Right hindlimb (tissue), 1 donor: Measurements from ENCODE around the gene SQSTM1.
"Not testable (repeated sequence)": the region's sequence is repeated elsewhere in the genome, so short reads cannot be mapped to it uniquely, and the experiment has no call there.

Experiments
- DNase-seq: peaks from one replicate; pipeline ENCODE4 v3.0.0-alpha.2; 2018

SQSTM1 gene

DNA sequence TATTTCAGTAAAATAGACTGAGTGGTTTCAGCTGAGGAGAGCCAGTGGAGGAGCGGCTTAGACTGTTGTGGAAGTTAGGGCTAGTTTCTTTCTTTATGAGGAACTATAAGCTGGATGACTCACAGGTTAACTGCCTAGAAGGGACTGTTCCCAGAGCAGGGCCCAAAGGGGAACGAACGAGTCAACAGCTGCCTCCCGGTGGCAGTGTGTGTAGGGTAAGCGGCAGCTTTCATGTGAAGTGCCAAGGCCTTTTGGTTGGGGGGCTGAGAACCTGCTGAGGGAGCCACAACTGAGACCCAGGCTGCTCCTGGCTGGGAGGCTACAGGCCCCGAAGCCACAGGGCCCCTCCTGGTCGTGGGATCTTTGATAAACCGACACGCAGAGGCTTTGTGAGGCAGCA is 7.0 kb downstream of the SQSTM1 start:
- DNase-seq, result no peak

DNA sequence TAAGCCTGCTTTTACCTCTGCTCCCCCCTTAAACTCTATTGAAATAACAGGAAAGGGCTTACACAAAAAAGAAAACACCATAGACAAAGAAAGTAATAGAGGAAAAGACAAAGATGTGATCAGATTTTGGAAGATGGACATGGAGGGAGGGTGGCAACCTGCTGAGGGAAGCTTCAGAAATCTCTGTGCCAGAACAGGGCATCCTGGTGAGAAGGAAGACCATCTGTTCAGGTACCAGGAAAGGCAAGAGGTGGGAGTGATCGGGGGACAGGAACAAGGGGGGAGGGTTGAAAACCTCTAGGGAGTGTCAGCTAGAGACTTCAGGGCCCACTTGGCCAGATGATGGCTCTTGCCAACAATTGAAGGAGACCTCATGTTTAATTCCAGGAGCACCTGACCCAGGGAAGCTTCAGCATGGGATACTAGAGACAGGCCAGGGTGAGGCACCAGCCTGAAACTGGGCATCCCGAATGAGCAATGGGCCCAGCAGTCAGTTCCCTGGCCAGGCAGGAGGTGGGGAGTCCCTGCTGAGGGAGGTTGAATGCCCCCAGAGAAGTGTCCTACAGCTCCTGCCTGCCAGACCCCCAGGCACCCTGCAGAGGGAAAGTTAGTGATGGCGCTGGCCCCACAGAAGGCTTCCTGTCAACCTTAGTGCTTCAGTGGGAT is 8.2 kb downstream of the SQSTM1 start:
- DNase-seq, result no peak

DNA sequence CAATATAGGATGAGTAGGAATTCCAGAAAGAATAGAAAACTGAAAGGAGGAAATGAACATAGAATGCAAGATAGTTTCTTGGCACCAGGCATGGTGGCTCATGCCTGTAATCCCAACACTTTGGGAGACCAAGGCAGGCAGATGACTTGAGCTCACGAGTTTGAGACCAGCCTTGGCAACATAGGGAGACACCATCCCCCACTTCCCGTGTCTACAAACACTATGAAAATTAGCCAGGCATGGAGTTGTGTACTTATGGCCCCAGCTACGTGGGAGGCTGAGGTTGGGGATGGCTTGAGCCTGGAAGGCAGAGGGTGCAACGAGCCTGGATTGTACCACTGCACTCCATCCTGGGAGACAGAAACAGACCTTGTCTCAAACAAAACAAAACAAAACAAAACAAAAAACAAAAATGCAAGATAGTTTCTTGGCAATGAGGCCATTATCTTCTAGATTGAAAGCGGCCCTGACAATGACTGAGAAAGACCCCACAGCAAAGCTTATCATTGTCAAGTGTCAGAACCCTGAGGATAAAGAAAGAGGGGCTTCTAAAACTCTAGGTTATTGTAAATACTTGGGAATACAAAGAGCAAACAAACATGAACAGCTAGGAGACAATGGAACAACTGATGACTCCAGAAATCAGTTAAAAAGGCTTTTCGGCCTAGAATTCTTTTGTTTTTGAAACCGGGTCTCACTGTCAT is 9.2 kb downstream of the SQSTM1 start:
- DNase-seq, result no peak

DNA sequence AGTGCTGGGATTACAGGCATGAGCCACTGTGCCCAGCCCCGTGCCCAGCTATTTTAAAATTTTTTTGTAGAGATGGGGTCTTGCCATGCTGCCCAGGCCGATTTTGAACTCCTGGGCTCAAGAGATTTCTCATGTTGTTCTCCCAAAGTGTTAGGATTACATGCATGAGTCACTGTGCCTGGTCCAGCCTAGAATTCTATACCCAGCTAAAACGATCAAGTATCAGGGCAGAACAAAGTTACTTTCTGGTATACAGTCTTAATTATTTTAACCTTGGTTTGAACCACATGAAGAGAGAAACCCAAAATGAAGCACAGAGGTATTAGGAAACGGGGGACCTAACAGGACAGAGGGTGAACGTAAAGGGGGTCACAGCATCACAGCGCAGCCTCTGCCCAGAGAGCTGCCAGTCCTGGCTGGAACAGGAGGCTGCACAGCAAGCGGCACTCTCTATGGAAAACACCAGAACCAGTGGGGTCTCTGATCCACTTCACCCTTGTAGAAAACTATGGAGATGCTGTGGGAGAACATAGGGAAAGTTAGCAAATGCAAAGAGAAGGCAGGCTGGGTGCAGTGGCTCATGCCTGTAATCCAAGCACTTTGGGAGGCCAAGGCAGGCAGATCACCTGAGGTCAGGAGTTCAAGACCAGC is 10.2 kb downstream of the SQSTM1 start:
- DNase-seq, result no peak

DNA sequence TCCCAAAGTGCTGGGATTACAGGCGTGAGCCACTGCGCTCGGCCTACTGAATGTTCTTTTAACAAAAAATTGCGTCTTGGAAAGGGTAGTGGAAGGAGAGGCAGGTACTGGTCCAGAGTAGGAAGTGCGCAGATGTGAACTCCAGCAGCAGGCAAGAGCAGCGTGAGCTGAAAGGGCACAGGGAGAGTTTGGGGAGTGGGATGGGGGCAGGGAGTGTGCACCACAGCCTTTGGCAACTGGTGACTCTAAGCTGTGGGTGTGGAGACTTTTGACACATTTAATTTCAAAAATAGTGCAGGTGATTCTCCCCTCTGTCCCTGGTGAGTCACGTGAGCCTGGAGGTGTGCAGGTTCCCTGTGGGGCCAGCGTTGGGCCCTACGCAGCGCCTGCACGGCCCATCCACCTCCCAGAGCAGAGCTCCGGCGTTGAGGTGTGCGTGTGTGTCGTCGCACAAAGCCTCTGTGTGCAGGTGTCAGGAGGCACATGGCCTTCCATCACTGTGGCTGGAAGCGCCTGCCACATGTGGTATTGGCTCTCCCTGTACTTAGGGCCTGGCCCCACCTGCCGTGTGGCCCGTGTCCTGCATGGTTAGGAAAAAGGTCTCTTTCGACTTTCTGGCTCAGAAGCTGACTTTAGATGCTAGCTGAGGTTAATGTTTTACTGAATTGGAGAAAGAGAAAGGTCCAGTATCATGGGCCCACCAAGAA is 11.5 kb downstream of the SQSTM1 start:
- no peak for DNase-seq

DNA sequence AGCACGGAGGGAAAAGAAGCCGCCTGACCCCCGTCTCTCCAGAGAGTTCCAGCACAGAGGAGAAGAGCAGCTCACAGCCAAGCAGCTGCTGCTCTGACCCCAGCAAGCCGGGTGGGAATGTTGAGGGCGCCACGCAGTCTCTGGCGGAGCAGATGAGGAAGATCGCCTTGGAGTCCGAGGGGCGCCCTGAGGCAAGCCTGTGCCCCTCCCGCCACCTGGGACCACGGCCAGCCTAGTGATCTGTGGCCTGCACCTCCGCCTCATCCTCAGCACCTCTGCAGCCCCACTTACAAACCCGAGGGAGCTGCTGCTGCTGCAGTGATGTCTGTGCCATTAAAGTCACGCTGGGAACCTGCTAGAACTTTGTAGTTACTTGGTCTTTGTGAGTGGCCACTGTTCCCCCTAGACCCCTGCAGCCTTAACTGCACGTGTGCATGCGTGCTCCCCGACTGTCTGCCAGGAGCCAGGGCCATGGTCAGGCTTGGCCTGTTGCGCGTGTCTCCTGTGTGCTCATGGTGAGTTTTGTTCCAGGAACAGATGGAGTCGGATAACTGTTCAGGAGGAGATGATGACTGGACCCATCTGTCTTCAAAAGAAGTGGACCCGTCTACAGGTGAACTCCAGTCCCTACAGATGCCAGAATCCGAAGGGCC is 12.5 kb downstream of the SQSTM1 start:
- DNase-seq, result no peak

DNA sequence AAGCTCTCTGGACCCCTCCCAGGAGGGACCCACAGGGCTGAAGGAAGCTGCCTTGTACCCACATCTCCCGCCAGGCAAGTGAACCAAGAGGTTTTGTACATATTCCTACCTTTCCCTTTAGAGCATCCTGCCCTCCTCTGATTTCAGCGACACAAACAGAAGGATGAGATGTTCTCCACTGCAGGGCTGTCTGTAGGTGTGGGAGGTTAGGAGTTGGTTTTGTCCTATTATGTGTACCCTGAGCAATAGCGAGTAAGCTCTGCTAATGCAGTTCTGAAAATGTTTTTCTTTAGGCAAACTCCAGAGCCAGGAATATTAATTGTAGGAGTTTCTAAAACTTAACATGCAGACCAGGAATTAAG is 13.0 kb downstream of the SQSTM1 start:
- no peak for DNase-seq

DNA sequence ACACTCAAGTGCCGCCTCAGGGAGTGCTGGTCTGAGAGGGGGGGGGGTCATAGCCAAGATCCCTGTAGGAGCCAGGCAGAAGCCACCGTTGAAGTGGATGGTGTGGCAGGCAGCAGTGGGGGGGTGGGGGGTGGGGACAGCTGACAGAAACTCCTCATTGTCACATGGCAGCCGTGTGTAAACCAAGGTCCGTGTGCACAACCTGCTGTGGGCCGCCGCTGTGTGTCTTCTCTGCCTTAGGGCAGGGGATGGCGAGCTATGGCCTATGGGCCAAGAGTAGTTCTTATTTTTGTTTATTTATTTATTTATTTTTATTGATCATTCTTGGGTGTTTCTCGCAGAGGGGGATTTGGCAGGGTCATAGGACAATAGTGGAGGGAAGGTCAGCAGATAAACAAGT is 13.4 kb downstream of the SQSTM1 start:
- no peak for DNase-seq

DNA sequence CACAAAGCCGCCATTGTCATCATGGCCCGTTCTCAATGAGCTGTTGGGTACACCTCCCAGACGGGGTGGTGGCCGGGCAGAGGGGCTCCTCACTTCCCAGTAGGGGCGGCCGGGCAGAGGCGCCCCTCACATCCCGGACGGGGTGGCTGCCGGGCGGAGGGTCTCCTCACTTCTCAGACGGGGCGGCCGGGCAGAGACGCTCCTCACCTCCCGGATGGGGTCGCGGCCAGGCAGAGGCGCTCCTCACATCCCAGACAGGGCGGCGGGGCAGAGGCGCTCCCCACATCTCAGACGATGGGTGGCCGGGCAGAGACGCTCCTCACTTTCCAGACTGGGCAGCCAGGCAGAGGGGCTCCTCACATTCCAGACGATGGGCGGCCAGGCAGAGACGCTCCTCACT is 14.2 kb downstream of the SQSTM1 start:
- DNase-seq, result not testable (repeated sequence)

DNA sequence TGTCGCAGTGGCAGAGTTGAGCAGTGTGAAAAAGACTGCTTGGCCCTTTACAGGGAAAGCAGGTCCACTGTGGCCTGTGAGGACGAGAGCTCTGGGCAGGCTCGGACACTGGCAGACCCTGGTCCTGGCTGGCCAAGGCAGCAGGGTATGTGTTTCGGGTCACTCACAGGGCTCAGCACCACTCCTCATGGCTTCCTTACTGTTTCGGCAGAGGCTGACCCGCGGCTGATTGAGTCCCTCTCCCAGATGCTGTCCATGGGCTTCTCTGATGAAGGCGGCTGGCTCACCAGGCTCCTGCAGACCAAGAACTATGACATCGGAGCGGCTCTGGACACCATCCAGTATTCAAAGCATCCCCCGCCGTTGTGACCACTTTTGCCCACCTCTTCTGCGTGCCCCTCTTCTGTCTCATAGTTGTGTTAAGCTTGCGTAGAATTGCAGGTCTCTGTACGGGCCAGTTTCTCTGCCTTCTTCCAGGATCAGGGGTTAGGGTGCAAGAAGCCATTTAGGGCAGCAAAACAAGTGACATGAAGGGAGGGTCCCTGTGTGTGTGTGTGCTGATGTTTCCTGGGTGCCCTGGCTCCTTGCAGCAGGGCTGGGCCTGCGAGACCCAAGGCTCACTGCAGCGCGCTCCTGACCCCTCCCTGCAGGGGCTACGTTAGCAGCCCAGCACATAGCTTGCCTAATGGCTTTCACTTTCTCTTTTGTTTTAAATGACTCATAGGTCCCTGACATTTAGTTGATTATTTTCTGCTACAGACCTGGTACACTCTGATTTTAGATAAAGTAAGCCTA is 15.7 kb downstream of the SQSTM1 start:
- DNase-seq, result no peak

DNA sequence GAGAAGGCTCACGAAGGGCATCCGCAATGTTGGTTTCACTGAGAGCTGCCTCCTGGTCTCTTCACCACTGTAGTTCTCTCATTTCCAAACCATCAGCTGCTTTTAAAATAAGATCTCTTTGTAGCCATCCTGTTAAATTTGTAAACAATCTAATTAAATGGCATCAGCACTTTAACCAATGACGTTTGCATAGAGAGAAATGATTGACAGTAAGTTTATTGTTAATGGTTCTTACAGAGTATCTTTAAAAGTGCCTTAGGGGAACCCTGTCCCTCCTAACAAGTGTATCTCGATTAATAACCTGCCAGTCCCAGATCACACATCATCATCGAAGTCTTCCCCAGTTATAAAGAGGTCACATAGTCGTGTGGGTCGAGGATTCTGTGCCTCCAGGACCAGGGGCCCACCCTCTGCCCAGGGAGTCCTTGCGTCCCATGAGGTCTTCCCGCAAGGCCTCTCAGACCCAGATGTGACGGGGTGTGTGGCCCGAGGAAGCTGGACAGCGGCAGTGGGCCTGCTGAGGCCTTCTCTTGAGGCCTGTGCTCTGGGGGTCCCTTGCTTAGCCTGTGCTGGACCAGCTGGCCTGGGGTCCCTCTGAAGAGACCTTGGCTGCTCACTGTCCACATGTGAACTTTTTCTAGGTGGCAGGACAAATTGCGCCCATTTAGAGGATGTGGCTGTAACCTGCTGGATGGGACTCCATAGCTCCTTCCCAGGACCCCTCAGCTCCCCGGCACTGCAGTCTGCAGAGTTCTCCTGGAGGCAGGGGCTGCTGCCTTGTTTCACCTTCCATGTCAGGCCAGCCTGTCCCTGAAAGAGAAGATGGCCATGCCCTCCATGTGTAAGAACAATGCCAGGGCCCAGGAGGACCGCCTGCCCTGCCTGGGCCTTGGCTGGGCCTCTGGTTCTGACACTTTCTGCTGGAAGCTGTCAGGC is 16.6 kb downstream of the SQSTM1 start:
- no peak for DNase-seq

DNA sequence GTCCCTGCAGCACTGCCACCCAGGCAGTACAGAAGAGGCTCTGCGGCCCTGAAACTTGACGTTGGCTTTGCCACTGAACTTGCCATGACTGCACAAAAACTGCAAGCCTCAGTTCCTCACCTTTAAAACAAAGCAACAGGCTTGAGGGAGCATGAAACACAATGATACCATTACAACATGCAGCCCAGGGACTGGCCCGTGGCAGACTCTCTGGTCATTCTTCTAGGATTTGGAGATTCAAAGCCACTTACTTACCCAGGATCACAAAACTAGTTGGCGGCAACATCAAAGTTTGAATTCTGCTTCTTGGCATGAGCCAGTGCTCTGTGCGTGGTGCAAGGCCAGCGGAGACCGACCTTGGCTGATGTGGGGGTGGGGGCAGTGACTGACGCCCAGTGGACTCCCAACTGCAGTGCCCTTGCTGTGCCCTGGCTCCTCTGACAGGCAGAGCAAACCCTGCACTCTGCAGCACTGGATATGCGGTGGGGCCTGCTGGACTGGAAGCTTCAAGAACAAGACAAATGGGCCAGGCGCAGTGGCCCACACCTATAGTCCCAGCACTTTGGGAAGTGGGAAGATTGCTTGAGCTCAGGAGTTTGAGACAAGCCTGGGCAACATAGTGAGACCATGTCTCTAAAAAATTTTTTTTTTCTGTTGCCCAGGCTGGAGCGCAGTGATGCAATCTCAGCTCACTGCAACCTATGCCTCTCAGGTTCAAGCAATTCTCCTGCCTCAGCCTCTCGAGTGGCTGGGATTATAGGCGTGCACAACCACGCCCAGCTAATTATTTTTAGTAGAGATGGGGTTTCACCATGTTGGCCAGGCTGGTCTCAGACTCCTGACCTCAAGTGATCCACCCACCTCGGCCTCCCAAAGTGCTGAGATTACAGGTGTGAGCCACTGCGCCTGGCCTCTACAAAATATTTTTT is 18.9 kb downstream of the SQSTM1 start:
- no peak for DNase-seq

DNA sequence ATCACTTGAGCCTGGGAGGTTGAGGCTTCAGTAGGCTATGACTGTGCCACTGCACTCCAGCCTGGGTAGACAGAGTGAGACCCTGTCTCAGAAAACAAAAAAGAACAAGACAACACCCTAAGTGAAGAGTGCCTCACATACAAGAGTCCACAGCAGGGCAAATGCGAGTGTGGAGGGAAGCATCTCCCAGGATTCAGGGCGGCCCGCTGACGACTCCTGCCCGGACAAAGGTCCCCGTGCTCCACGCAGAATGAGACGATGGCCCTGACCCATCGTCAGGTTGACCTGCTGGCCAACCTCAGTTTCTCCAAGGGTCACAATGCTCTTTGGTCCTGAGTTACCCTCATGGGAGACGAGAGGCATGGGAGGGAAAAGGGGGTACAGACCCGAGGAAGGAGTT is 19.6 kb downstream of the SQSTM1 start:
- DNase-seq, result no peak

DNA sequence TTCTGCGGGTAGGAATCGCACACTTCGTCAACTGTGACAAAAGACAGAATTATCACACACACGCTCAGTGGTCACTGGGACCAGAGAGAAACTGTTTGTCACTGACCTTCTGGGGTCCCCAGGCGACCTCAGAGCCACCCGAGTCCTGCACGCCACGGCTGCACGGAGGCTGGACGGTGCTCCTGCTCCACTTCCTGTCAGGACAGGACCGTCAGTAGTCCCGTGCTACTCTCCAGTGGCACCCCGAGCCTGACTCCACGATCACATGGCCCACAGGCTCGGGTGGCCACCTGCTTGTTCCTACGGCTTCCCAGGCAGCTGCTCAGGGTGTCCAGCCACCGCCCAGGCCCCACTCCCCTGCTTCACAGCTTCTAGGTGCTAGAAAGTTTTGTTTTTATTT is 20.1 kb downstream of the SQSTM1 start:
- DNase-seq, result no peak

DNA sequence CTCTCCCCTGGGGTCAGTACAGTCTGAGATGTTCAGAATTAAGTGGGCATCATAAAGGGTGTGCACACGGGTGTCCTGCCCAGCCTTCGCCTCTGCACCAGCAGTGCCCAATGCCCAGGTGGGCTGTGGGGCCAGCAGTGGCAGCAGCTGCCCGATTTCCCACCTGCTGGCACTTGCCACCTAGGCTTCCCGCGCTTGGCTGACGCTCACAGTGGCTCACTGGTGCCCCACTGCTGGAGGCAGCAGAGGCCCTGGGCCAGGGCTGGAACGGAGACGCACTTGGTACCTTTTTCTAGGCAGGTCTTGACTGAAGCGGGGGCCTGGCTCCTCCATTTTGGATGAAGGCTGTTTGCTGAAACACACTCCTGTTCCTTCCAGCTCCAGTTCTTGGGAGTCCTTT is 20.9 kb downstream of the SQSTM1 start:
- no peak for DNase-seq

DNA sequence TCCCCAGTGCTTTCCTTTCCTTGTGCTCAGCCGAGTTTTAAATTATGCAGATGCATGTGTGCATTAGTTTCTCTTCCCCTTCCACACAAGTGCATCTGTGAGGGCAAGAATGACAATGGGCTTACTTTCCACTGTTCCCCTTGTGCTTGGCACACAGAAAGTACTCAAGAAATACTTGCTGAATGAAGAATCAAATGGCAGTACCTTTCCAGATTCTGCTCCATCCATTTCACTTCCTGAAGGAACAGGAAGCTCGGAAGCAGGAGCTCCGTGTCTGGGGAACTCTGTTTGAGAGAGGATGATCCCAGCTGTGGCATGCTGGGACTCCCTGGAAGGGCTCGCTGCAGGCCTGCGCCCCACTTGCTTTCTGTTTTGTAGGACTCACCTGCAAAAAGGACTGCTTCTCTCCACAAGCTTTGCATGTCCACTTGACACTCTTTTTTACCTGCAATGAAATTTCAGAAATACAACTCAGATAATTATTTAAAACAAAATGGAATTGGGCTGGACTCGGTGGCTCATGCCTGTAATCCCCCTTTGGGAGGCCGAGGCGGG is 32.4 kb downstream of the SQSTM1 start:
- DNase-seq, result no peak

DNA sequence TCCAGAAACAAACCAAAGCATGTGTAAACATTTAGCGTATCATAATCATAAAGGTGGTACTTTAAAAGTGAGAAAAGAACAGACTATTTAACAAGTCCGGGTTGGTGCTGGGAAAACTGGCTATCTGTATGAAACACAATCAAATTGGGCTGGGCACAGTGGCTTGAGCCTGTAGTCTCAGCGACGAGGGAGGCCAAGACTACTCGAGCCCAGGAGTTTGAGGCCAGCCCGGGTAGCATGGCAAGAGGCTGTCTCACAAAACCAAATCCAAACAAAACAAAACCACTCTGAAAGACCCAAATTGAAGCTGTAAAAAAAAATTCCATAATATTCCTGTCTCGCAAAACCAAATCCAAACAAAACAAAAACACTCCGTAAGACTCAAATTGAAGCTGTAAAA is 33.7 kb downstream of the SQSTM1 start:
- no peak for DNase-seq

DNA sequence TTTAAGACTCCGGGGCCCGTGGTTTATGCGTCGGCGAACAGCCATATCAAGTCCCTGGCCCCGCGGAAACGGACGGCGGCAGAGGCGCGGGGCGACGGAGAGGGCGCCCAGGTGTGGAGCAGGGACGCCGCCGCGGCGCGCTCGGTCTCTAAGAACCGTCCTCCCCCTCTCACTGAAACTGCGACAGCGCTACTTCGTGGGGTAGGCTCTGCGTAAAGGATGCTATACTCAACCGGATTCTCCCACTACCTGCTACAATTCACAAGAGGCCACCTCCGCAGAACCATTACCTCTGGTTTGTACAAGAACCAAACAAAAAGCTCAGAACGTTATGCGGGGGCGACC is 37.5 kb downstream of the SQSTM1 start:
- no peak for DNase-seq

DNA sequence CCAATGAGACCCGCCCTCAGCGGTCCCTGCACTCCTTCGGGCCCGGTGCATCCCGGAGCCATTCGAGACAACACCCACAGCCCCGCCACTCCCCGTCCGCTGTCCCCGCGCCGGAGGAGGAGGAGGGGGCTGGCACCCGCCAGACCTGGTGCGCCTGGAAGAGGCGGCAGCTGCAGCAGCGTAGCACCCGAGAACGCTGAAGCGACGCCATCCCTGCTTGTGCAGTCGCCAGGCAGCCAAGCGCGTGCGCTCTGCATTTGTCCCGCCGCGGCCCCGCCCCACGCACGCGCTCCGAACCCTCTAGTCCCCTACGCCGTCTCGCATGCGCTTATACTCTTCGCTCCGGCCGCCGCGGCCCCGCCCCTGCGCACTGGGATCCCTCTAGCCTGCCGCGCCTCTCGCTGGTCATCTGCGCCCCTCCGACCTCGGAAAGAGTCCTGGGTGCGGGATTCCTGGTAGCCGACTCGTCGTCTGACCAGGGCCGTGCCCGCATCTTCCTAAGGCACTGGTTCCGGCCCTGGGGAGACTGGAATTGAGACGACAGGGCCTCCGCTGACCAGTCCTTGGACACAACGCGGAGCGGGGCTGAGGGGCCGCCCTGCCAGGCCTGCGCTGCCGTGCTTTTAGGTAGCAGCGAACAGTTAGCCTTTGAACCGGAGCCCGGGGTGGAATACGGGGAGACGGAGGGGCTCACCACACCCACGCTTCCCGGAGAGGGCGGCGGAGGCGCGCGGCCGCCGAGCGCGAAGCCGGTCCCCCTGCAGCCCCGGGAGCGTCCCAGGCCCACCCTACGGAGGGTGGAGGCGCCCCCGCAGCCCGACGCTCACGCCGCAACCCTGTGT is 38.1 kb downstream of the SQSTM1 start, which contains the start of gene MRNIP:
MRNIP (minus strand) TSS at position 232 of the 842 bp plus-strand sequence; CDS start at position 211, 21 bp downstream.
- peak; percentile 98 for DNase-seq
